ENCODE data around the gene PPM1B. TPM values are rescaled to one million over a fixed set of nuclear protein-coding genes. Genes with fewer than 3 reads are reported as not detected.

Gene PPM1B
- total RNA-seq, 4 donors from 2014 or later = 49.1 to 63.5 (median 55.1) TPM

- no peak for ATAC-seq (ENCODE audit: low FRiP score)
- no peak for TF ChIP-seq CTCF (IDR thresholded peaks at IDR 0.05)
Observed at GRCh38 chr2:44191739-44192138, 23.1 kb downstream of the PPM1B start.

GRCh38 chr2:44192646-44193045 is 24.0 kb downstream of the PPM1B start:
- TF ChIP-seq CTCF (IDR thresholded peaks at IDR 0.05) = no peak
- no peak for ATAC-seq (ENCODE audit: low FRiP score)

More at GRCh38 chr2:44191739-44192138, 23.1 kb downstream of the PPM1B start:
- no peak for DNase-seq (ENCODE audit: low spot score)

GRCh38 chr2:44195714-44196113 is 27.0 kb downstream of the PPM1B start:
- ATAC-seq (ENCODE audit: low FRiP score) = no peak
- DNase-seq (ENCODE audit: low spot score) = no peak
- TF ChIP-seq CTCF (IDR thresholded peaks at IDR 0.05) = no peak

More at GRCh38 chr2:44192646-44193045, 24.0 kb downstream of the PPM1B start:
- no peak for DNase-seq (ENCODE audit: low spot score)

GRCh38 chr2:44197816-44198215 is 29.1 kb downstream of the PPM1B start:
- DNase-seq (ENCODE audit: low spot score) (no peak), ATAC-seq (ENCODE audit: low FRiP score) (no peak)
- no peak for TF ChIP-seq CTCF (IDR thresholded peaks at IDR 0.05)

- ATAC-seq (ENCODE audit: low FRiP score) = no peak
- DNase-seq (ENCODE audit: low spot score) = no peak
- no peak for TF ChIP-seq CTCF (IDR thresholded peaks at IDR 0.05)
Observed at GRCh38 chr2:44200011-44200410, 31.3 kb downstream of the PPM1B start.

GRCh38 chr2:44200759-44201158 is 32.1 kb downstream of the PPM1B start:
- TF ChIP-seq CTCF (IDR thresholded peaks at IDR 0.05) = no peak
- ATAC-seq (ENCODE audit: low FRiP score) = no peak
- DNase-seq (ENCODE audit: low spot score) = no peak

GRCh38 chr2:44201648-44202165 is 33.0 kb downstream of the PPM1B start:
- ATAC-seq (ENCODE audit: low FRiP score) = no peak
- DNase-seq (ENCODE audit: low spot score) = no peak
- TF ChIP-seq CTCF (IDR thresholded peaks at IDR 0.05) = no peak

All from omental fat pad (tissue), 4 donors.